Muscle layer of colon (tissue), 2 donors: ENCODE measurements around the gene LTA.
A peak's percentile ranks its signal among the peaks of the same experiment; 100 is the strongest.

Experiments
- H3K27ac ChIP-seq: one replicate; pipeline ENCODE4 v1.7.0; 2013; ENCODE audit warnings: low read depth, mild to moderate bottlenecking, low read length, moderate library complexity
- H3K27me3 ChIP-seq, 2 donors: one replicate each; pipeline ENCODE4 v1.7.0; 2013; ENCODE audit warnings: low read length in 2 of 2, mild to moderate bottlenecking in 2 of 2; ENCODE audit not compliant: insufficient read depth in 2 of 2, control insufficient read depth in 1 of 2
- H3K36me3 ChIP-seq: one replicate; pipeline ENCODE4 v1.7.0; 2013; ENCODE audit warnings: mild to moderate bottlenecking, low read length; ENCODE audit not compliant: insufficient read depth
- H3K4me1 ChIP-seq: one replicate; pipeline ENCODE4 v1.7.0; 2013; ENCODE audit warnings: mild to moderate bottlenecking, low read length; ENCODE audit not compliant: insufficient read depth
- H3K4me3 ChIP-seq, 2 donors: one replicate each; pipeline ENCODE4 v1.7.0; 2013; ENCODE audit warnings: low read length in 2 of 2, low read depth in 1 of 2, mild to moderate bottlenecking in 1 of 2, moderate library complexity in 1 of 2
- H3K9ac ChIP-seq: one replicate; pipeline ENCODE4 v1.7.0; 2013; ENCODE audit warnings: low read length
- H3K9me3 ChIP-seq: one replicate; pipeline ENCODE4 v1.7.0; 2013; ENCODE audit warnings: mild to moderate bottlenecking, low read length
- donor health status: abdominal sarcoma.
- donor health status: Adenocarcinoma of cecum.

LTA gene

DNA sequence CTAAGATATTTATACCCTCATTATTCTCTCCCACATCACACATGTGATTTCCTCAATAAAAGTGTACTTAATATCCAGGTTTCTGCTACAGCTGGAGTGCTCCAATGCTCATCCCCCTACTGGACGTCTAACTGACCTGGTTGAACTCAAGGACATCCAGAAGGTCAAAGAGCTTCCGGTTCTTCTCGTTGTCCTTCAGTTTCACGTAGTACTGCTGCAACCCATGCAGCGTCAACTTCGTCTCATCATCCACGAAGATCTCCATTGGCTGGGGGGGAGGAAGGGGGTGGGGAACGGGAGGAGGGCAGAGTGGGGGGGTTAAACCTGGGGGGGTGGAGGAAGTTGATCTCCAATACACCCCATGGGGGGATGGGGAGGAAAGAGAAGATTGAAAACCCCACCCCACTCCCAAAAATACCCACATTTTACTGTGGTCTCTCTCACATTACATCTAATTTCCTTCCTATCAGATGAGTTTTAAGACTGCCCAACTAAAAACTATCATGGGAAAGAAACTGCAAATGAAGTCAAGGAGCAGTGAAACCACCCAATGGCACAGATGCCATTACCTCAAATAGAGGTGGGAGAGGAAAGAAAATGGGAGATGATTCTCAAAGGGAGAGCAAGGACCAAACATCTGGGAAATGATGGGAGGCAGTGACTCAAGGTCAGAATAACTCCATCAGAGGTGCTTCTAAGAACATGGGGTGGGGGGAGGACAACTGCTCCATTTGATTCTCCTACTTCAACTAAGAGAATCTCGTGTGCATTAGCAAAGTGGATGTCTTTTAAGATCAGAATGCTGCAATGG lies 39.2 kb upstream of the LTA start:
- Histone ChIP-seq H3K27ac (no peak overlapping the region), H3K4me3 (no peak overlapping the region), H3K4me1 (no peaks in the 10 kb centered on the region), H3K9me3 (no peaks in the 10 kb centered on the region), H3K9ac (no peak overlapping the region), H3K27me3 (no peaks in the 10 kb centered on the region), H3K36me3 (peaks cover 66% of the 10 kb centered on the region)

- Histone ChIP-seq H3K27ac (no peak overlapping the region), H3K4me3 (no peak overlapping the region), H3K36me3 (peaks cover 72% of the 10 kb centered on the region), H3K9me3 (no peaks in the 10 kb centered on the region), H3K27me3 (no peaks in the 10 kb centered on the region), H3K9ac (no peak overlapping the region), H3K4me1 (peaks cover 2% of the 10 kb centered on the region)
These were observed 38.6 kb upstream of the LTA start for GRCh38 chr6:31533455-31533841.

- H3K9ac ChIP-seq, result no peak overlapping the region
- no peak overlapping the region for H3K4me3 ChIP-seq
- no peaks in the 10 kb centered on the region for H3K27me3 ChIP-seq
- H3K27ac ChIP-seq, result no peak overlapping the region
- H3K4me1 ChIP-seq, result peaks cover 8% of the 10 kb centered on the region
- peaks cover 78% of the 10 kb centered on the region for H3K36me3 ChIP-seq
- no peaks in the 10 kb centered on the region for H3K9me3 ChIP-seq
These were observed 38.1 kb upstream of the LTA start for GRCh38 chr6:31534011-31534410.

DNA sequence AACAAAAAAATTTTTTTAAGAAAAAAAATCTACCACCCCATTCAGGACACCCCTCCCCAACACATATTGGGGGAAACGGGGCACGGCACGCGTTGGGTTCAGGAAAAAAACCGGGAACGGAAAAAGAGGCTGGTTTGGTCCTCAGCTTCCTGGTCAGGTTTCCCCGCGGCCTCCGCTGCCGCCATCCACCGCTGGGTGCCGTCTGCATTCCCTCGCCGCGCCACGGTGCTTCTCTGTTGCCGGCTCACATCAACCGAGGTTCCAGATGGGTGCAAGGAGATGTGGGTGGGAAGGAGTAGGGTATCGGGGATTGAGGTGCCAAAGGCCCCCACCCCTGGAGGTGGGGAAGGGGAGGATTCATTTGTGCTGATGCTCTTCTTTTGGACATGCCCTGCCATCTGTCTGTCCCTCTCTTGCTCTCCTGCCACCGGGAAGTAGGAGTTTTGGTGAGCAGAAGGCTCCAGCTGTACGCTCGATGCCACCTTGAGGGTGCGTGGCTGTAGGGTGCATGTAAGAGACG lies 37.5 kb upstream of the LTA start:
- H3K27ac ChIP-seq, result no peak overlapping the region
- peaks cover 82% of the 10 kb centered on the region for H3K36me3 ChIP-seq
- no peaks in the 10 kb centered on the region for H3K27me3 ChIP-seq
- no peaks in the 10 kb centered on the region for H3K9me3 ChIP-seq
- no peak overlapping the region for H3K4me3 ChIP-seq
- H3K9ac ChIP-seq, result no peak overlapping the region
- peaks cover 14% of the 10 kb centered on the region for H3K4me1 ChIP-seq

DNA sequence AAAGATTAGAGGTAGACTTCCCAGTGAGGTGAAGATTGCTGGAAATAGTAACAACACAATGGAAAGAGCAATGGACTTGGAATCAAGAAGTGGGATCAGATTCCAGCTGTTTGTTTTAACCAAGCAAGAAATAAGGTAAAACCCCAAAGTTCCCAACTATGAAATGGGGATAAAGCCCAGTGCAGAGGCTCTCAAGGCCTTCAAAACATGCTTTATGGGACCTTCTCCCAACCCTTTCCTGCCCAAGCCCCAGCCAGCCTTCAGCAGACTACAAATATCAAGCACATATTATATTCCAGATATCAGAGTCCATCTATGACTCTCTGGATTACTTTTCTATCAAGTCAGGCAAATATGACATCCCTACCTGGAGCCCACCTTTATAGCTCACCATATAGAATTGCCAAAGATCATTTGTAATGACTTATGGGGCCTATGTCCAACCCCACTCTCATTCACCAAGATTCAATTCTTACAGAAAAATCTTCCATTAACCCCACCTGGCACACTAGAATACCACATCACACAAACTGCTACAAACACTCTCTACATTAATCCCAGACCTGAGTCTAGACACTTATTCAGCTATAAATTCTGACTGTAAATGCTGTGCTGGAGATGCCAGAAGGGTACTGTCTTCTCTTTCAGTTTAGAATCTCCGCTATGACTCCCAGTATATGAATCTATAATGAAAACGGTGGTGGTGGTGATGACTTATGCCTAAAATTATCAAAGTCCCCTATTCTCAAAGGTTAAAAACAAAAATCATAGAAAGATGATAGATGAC lies 36.4 kb upstream of the LTA start:
- no peak overlapping the region for H3K4me3 ChIP-seq
- no peaks in the 10 kb centered on the region for H3K27me3 ChIP-seq
- no peak overlapping the region for H3K27ac ChIP-seq
- H3K9me3 ChIP-seq, result no peaks in the 10 kb centered on the region
- H3K36me3 ChIP-seq, result peaks cover 80% of the 10 kb centered on the region
- H3K4me1 ChIP-seq, result peaks cover 25% of the 10 kb centered on the region
- no peak overlapping the region for H3K9ac ChIP-seq

DNA sequence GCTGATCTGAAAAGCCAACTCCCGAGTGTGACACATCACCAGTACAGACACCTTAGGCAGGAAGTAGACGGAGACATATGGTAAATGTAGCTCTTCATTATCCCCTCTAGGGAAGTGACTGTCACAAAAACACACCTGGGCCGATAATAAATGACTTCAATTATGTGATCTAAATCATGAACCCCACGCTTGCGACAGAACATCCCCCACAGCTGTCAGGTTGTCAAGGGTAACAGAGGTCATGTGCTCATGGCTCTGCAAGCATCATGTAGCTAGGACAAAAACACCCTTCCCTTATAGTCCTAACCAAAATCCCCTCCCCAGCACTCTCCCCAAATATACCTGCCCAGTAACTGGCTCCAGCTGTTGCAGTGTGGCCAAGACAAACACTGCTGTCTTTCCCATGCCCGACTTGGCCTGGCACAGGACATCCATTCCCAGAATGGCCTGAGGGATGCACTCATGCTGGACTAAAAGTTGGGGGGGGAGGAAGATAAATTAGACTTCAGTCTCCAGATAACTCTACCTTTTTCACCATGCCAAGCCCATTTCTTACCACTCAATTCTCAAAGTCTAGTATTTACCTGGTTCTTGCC lies 33.2 kb upstream of the LTA start:
- Histone ChIP-seq H3K36me3 (peaks cover 60% of the 10 kb centered on the region), H3K9me3 (no peaks in the 10 kb centered on the region), H3K9ac (peak overlapping the region; percentile 9), H3K4me1 (peaks cover 36% of the 10 kb centered on the region), H3K4me3 (no peak overlapping the region), H3K27me3 (no peaks in the 10 kb centered on the region), H3K27ac (no peak overlapping the region)

GRCh38 chr6:31540640-31541039 lies 31.4 kb upstream of the LTA start:
- H3K9ac ChIP-seq, result peak overlapping the region; percentile 95
- H3K27ac ChIP-seq, result peak overlapping the region; percentile 83
- H3K27me3 ChIP-seq, result no peaks in the 10 kb centered on the region
- peaks cover 36% of the 10 kb centered on the region for H3K4me1 ChIP-seq
- H3K9me3 ChIP-seq, result no peaks in the 10 kb centered on the region
- H3K36me3 ChIP-seq, result peaks cover 42% of the 10 kb centered on the region
- H3K4me3 ChIP-seq, result peak overlapping the region; percentile 36 to 98

- H3K9ac ChIP-seq, result peak overlapping the region; percentile 95
- H3K4me1 ChIP-seq, result peaks cover 36% of the 10 kb centered on the region
- peak overlapping the region; percentile 83 for H3K27ac ChIP-seq
- peak overlapping the region; percentile 36 to 98 for H3K4me3 ChIP-seq
- H3K27me3 ChIP-seq, result no peaks in the 10 kb centered on the region
- peaks cover 37% of the 10 kb centered on the region for H3K36me3 ChIP-seq
- H3K9me3 ChIP-seq, result no peaks in the 10 kb centered on the region
These were observed 30.9 kb upstream of the LTA start for GRCh38 chr6:31541059-31541657.

GRCh38 chr6:31541658-31542521 lies 30.2 kb upstream of the LTA start, which contains the start of gene DDX39B:
DDX39B (minus strand) TSS chr6:31542003; CDS start chr6:31540532, 1,471 bp downstream.
- H3K27ac ChIP-seq, result peak within 1 kb of the TSS; percentile 83
- H3K4me1 ChIP-seq, result peaks cover 42% of the 10 kb centered on the region
- H3K36me3 ChIP-seq, result peaks cover 31% of the 10 kb centered on the region
- H3K9ac ChIP-seq, result peak within 1 kb of the TSS; percentile 95
- no peaks in the 10 kb centered on the region for H3K9me3 ChIP-seq
- H3K4me3 ChIP-seq, result peak within 1 kb of the TSS; percentile 45 to 98
- H3K27me3 ChIP-seq, result no peaks in the 10 kb centered on the region

DNA sequence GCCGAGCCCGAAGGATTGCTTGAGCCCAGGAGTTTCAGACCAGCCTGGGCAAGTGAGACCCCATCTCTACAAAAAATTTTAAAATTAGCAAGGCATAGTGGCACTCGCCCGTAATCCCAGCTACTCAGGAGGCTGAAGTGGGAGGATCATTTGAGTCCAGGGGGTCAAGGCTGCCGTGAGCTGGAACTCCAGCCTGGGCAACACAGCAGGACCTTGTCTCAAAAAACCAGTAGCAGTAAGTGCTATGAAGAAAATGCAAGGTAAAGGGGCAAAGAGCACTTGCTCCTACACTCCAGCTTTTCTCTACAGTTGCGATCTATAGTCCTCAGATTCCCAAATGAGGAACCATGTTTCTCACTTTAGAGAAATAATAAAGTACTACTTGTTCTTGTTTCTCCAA lies 28.4 kb upstream of the LTA start:
- H3K27ac ChIP-seq, result no peak overlapping the region
- no peaks in the 10 kb centered on the region for H3K9me3 ChIP-seq
- no peak overlapping the region for H3K9ac ChIP-seq

More for the DNA sequence above, 28.4 kb upstream of the LTA start:
- H3K36me3 ChIP-seq, result peaks cover 18% of the 10 kb centered on the region
- H3K4me3 ChIP-seq, result no peak overlapping the region
- no peaks in the 10 kb centered on the region for H3K27me3 ChIP-seq
- H3K4me1 ChIP-seq, result peaks cover 47% of the 10 kb centered on the region
